ENCODE data around the gene KCNK13. TPM values are rescaled to one million over a fixed set of nuclear protein-coding genes. Genes with fewer than 3 reads are reported as not detected.
"Not testable (repeated sequence)": the region's sequence is repeated elsewhere in the genome, so short reads cannot be mapped to it uniquely, and the experiment has no call there.

Gene KCNK13
- total RNA-seq, 1 experiment from 2014 or later, result 0.11 TPM

DNA sequence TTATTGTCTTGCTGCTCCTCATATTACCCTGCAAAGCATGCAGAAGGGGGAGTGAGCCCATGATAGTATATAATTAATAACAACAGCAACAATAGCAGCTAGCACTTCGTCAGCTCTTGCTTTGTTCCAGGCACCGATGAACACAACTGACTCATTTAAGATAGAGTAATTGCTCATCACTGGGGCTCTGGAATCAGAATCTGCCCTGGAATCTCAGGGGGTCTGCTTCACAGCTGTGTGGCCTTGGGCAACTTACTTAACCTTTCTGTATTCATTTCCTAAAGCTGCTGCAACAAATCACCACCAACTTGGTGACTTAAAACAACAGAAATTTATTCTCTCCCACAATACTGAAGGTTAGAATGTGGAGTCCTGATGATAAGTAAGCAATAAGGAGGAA lies 139.6 kb downstream of the KCNK13 start:
- no peaks in the 10 kb centered on the region for H3K4me1 ChIP-seq (ENCODE audit: insufficient read depth, low read length, poor library complexity, severe bottlenecking)
- H3K4me3 ChIP-seq (ENCODE audit: low read depth, low read length, poor library complexity, severe bottlenecking), result no peak overlapping the region
- H3K9me3 ChIP-seq (ENCODE audit: low read depth, low read length, poor library complexity, severe bottlenecking), result no peaks in the 10 kb centered on the region
- ChIA-PET POLR2A (ENCODE audit: low non-redundant PET) (no interaction called here), CTCF (no interaction called here)
- no peak for DNase-seq (ENCODE audit: low spot score)
- no peak overlapping the region for H3K27ac ChIP-seq (ENCODE audit: low read depth, low read length, poor library complexity, severe bottlenecking)
- no peaks in the 10 kb centered on the region for H3K36me3 ChIP-seq (ENCODE audit: insufficient read depth, low read length, poor library complexity, severe bottlenecking)
- TF ChIP-seq EZH2 (IDR thresholded peaks at IDR 0.05; ENCODE audit: borderline replicate concordance, low read depth, low read length, poor library complexity, severe bottlenecking), result no peak
- H3K27me3 ChIP-seq (replicated peaks; ENCODE audit: insufficient read depth, low read depth, low read length, poor library complexity), result no peaks in the 10 kb centered on the region
- no TSS peak for BruUV-seq (replicated peaks)
- intact Hi-C loops (cut with micrococcal nuclease; ENCODE audit: unreplicated experiment), result no loop called here

DNA sequence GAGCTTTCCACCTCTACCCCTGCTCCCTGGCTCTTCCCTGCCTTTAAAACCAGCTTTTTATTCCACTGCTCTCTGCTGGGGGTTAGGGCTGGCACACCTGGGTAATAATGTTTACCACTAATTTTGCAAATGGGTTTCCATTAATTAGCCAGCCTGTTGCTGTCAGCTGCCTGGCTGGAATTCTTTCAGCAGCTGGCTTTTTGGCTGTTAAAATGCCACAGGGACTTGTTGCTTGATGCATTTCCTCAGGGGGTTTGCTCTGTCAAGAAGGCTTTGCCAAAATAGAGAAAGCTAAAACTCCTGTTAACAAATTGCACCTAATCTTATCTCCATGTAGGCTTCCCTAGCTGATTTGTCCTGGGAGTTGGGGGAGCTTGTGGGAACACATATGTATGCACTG lies 142.7 kb downstream of the KCNK13 start:
- TF ChIP-seq, protein P1, sequence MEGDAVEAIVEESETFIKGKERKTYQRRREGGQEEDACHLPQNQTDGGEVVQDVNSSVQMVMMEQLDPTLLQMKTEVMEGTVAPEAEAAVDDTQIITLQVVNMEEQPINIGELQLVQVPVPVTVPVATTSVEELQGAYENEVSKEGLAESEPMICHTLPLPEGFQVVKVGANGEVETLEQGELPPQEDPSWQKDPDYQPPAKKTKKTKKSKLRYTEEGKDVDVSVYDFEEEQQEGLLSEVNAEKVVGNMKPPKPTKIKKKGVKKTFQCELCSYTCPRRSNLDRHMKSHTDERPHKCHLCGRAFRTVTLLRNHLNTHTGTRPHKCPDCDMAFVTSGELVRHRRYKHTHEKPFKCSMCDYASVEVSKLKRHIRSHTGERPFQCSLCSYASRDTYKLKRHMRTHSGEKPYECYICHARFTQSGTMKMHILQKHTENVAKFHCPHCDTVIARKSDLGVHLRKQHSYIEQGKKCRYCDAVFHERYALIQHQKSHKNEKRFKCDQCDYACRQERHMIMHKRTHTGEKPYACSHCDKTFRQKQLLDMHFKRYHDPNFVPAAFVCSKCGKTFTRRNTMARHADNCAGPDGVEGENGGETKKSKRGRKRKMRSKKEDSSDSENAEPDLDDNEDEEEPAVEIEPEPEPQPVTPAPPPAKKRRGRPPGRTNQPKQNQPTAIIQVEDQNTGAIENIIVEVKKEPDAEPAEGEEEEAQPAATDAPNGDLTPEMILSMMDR (conservative IDR thresholded peaks at IDR 0.05; ENCODE audit: low read depth, low read length), result no peak
- TF ChIP-seq EZH2 (IDR thresholded peaks at IDR 0.05; ENCODE audit: borderline replicate concordance, low read depth, low read length, poor library complexity, severe bottlenecking), result no peak
- DNase-seq (ENCODE audit: low spot score), result no peak
- H3K27me3 ChIP-seq (replicated peaks; ENCODE audit: insufficient read depth, low read depth, low read length, poor library complexity), result no peaks in the 10 kb centered on the region
- H3K4me3 ChIP-seq (ENCODE audit: low read depth, low read length, poor library complexity, severe bottlenecking), result no peak overlapping the region
- no peaks in the 10 kb centered on the region for H3K9me3 ChIP-seq (ENCODE audit: low read depth, low read length, poor library complexity, severe bottlenecking)
- intact Hi-C loops (cut with micrococcal nuclease; ENCODE audit: unreplicated experiment), result no loop called here
- H3K27ac ChIP-seq (ENCODE audit: low read depth, low read length, poor library complexity, severe bottlenecking), result no peak overlapping the region
- no peaks in the 10 kb centered on the region for H3K4me1 ChIP-seq (ENCODE audit: insufficient read depth, low read length, poor library complexity, severe bottlenecking)
- no peaks in the 10 kb centered on the region for H3K36me3 ChIP-seq (ENCODE audit: insufficient read depth, low read length, poor library complexity, severe bottlenecking)
- POLR2A ChIA-PET (ENCODE audit: low non-redundant PET), result no interaction called here
- CTCF ChIA-PET, result no interaction called here
- no TSS peak for BruUV-seq (replicated peaks)

DNA sequence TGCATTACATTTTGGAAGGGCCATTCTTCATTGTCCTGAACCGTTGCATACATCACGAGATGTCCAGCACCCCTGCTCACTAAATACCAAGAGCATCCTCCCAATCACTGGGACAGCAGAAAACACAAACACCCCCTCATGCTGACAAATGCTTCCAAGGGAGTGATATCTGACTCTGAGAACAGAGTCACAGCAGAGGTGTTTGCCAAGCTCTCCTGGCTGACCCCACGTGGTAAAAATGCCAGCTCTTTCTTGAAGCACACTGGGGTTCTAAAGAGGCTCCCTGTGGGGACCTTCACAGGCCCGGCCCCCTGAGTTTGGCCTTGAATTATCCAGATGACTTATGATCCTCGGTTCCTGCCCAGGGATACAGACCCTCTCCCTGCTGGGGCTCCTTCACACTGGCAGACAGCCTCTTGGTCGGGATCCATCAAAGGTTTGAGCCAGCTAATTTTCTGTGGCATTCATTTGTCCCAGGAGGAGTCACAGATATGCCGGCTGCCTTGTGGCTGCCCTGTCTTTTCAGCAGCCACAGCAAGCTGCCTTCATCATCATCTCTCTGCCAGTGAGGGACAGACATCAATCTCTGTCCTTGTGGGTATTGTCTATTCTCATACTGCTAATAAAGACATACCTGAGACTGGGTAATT lies 151.4 kb downstream of the KCNK13 start:
- H3K36me3 ChIP-seq (ENCODE audit: insufficient read depth, low read length, poor library complexity, severe bottlenecking), result no peaks in the 10 kb centered on the region
- no peaks in the 10 kb centered on the region for H3K9me3 ChIP-seq (ENCODE audit: low read depth, low read length, poor library complexity, severe bottlenecking)
- no peak overlapping the region for H3K4me3 ChIP-seq (ENCODE audit: low read depth, low read length, poor library complexity, severe bottlenecking)
- DNase-seq (ENCODE audit: low spot score), result no peak
- ChIA-PET CTCF (no interaction called here), POLR2A (ENCODE audit: low non-redundant PET) (no interaction called here)
- H3K4me1 ChIP-seq (ENCODE audit: insufficient read depth, low read length, poor library complexity, severe bottlenecking), result no peaks in the 10 kb centered on the region
- H3K27ac ChIP-seq (ENCODE audit: low read depth, low read length, poor library complexity, severe bottlenecking), result no peak overlapping the region
- intact Hi-C loops (cut with micrococcal nuclease; ENCODE audit: unreplicated experiment), result no loop called here
- H3K27me3 ChIP-seq (replicated peaks; ENCODE audit: insufficient read depth, low read depth, low read length, poor library complexity), result peaks cover 4% of the 10 kb centered on the region
- no TSS peak for BruUV-seq (replicated peaks)
- no peak for TF ChIP-seq EZH2 (IDR thresholded peaks at IDR 0.05; ENCODE audit: borderline replicate concordance, low read depth, low read length, poor library complexity, severe bottlenecking)
- TF ChIP-seq, protein P1 (conservative IDR thresholded peaks at IDR 0.05; ENCODE audit: low read depth, low read length), result no peak

DNA sequence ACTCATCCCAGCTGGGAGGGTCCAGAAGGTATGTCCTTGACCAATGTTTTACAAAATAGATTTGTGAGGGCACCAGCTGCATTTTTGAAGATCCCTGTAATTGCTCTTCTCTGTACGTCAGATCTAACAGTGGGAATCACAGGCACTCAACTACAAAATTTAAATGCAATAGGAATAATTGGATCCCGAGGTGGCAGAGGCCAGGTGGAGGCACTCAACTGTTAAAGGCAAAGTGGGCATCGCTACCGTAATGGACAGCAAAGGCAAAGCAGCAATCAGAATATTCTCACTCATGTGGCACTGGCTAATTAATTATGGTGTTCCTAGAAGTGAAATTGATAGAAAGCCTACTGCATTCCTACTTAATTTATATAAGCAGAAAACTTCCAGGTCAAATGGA lies 166.7 kb downstream of the KCNK13 start:
- ChIA-PET POLR2A (ENCODE audit: low non-redundant PET) (no interaction called here), CTCF (no interaction called here)
- no TSS peak for BruUV-seq (replicated peaks)
- H3K9me3 ChIP-seq (ENCODE audit: low read depth, low read length, poor library complexity, severe bottlenecking), result no peaks in the 10 kb centered on the region
- H3K4me1 ChIP-seq (ENCODE audit: insufficient read depth, low read length, poor library complexity, severe bottlenecking), result no peaks in the 10 kb centered on the region
- TF ChIP-seq, protein P1 (conservative IDR thresholded peaks at IDR 0.05; ENCODE audit: low read depth, low read length), result no peak
- no peak for TF ChIP-seq EZH2 (IDR thresholded peaks at IDR 0.05; ENCODE audit: borderline replicate concordance, low read depth, low read length, poor library complexity, severe bottlenecking)
- no peaks in the 10 kb centered on the region for H3K27me3 ChIP-seq (replicated peaks; ENCODE audit: insufficient read depth, low read depth, low read length, poor library complexity)
- no peaks in the 10 kb centered on the region for H3K36me3 ChIP-seq (ENCODE audit: insufficient read depth, low read length, poor library complexity, severe bottlenecking)
- no peak for DNase-seq (ENCODE audit: low spot score)
- no peak overlapping the region for H3K4me3 ChIP-seq (ENCODE audit: low read depth, low read length, poor library complexity, severe bottlenecking)
- no peak overlapping the region for H3K27ac ChIP-seq (ENCODE audit: low read depth, low read length, poor library complexity, severe bottlenecking)
- intact Hi-C loops (cut with micrococcal nuclease; ENCODE audit: unreplicated experiment), result no loop called here

DNA sequence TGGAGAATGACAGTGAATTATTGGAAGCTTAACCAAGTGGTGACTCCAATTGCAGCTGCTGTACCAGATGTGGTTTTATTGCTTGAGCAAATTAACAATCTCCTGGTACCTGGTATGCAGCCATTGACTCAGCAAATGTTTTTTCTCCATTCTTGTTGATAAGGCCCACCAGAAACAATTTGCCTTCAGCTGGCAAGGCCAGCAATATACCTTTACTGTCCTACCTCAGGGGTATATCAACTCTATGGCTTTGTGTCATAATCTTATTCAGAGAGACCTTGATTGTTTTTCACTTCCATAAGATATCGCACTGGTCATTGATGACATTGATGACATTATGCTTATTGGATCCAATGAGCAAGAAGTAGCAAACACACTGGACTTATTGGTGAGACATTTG lies 168.1 kb downstream of the KCNK13 start:
- H3K36me3 ChIP-seq (ENCODE audit: insufficient read depth, low read length, poor library complexity, severe bottlenecking); BruUV-seq (replicated peaks); H3K9me3 ChIP-seq (ENCODE audit: low read depth, low read length, poor library complexity, severe bottlenecking); POLR2A ChIA-PET (ENCODE audit: low non-redundant PET); DNase-seq (ENCODE audit: low spot score); H3K27ac ChIP-seq (ENCODE audit: low read depth, low read length, poor library complexity, severe bottlenecking); H3K27me3 ChIP-seq (replicated peaks; ENCODE audit: insufficient read depth, low read depth, low read length, poor library complexity); CTCF ChIA-PET; H3K4me3 ChIP-seq (ENCODE audit: low read depth, low read length, poor library complexity, severe bottlenecking); H3K4me1 ChIP-seq (ENCODE audit: insufficient read depth, low read length, poor library complexity, severe bottlenecking): not testable (repeated sequence)
- intact Hi-C loops (cut with micrococcal nuclease; ENCODE audit: unreplicated experiment), result loop anchor here (10.0 kb wide), 1 partner anchor 1185 kb away; no protein-coding TSS in a partner anchor

Data from A673 (cell line).